Measurements from ENCODE around the gene NLRP10. TPM values are rescaled to one million over a fixed set of nuclear protein-coding genes. Genes with fewer than 3 reads are reported as not detected.

NLRP10 gene
- total RNA-seq, 1 donor from 2014 or later = not detected

GRCh38 chr11:7964261-7964660 lies 986 bp downstream of the NLRP10 start:
- no peak for TF ChIP-seq CTCF (IDR thresholded peaks at IDR 0.05; ENCODE audit: insufficient read depth, low read length, poor library complexity, severe bottlenecking)
- no peak for DNase-seq (ENCODE audit: low read depth)
- no peak overlapping the region for H3K4me3 ChIP-seq (ENCODE audit: low read depth, low read length)
- H3K36me3 ChIP-seq (ENCODE audit: control insufficient read depth, insufficient read depth, low read length) = no peaks in the 10 kb centered on the region
- no peaks in the 10 kb centered on the region for H3K27me3 ChIP-seq (ENCODE audit: control insufficient read depth, insufficient read depth, low read length)

- no peak for TF ChIP-seq CTCF (IDR thresholded peaks at IDR 0.05; ENCODE audit: insufficient read depth, low read length, poor library complexity, severe bottlenecking)
- H3K27me3 ChIP-seq (ENCODE audit: control insufficient read depth, insufficient read depth, low read length) = no peaks in the 10 kb centered on the region
- DNase-seq (ENCODE audit: low read depth) = no peak
- no peaks in the 10 kb centered on the region for H3K36me3 ChIP-seq (ENCODE audit: control insufficient read depth, insufficient read depth, low read length)
- H3K4me3 ChIP-seq (ENCODE audit: low read depth, low read length) = no peak overlapping the region
Observed at GRCh38 chr11:7955191-7955590, 10.1 kb downstream of the NLRP10 start.

DNA sequence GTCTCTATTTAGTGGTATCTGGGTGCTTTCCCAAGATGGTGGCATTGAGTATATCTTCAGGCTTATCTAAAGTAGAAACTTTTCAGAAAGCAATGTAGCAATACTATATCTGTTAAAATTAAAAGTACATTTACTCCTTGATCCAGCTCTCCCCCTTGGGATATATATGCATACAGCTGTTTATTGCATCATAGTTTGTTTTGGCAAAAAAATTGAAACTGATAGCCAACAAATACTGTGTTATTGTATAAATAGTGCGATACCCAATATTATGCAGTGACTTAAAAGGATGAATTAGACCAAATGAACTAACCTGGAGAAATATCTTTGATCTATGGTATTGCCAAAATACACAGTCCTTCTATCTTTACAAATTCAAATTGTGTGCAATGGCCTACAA lies 15.3 kb downstream of the NLRP10 start:
- Histone ChIP-seq H3K36me3 (ENCODE audit: control insufficient read depth, insufficient read depth, low read length) (no peaks in the 10 kb centered on the region), H3K4me3 (ENCODE audit: low read depth, low read length) (no peak overlapping the region), H3K27me3 (ENCODE audit: control insufficient read depth, insufficient read depth, low read length) (peaks cover 3% of the 10 kb centered on the region)
- TF ChIP-seq CTCF (IDR thresholded peaks at IDR 0.05; ENCODE audit: insufficient read depth, low read length, poor library complexity, severe bottlenecking) = no peak
- no peak for DNase-seq (ENCODE audit: low read depth)

DNA sequence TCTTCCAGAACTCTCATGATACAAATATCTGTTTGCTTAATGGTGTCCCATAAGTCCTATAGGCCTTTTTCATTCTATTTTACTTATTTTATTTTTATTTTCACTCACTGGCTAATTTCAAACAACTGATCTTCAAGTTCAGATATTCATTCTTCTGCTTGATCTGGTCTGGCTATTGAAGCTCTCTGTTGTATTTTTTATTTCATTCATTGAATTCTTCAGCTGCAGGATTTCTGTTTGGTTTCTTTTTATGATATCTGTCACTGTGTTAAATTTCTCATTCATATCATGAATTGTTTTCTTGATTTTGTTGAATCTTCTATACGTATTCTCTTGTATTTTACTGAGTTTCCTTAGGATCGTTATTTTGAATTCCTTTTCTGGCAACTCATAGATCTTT lies 21.1 kb downstream of the NLRP10 start:
- Histone ChIP-seq H3K36me3 (ENCODE audit: control insufficient read depth, insufficient read depth, low read length) (no peaks in the 10 kb centered on the region), H3K4me3 (ENCODE audit: low read depth, low read length) (no peak overlapping the region), H3K27me3 (ENCODE audit: control insufficient read depth, insufficient read depth, low read length) (peaks cover 3% of the 10 kb centered on the region)
- TF ChIP-seq CTCF (IDR thresholded peaks at IDR 0.05; ENCODE audit: insufficient read depth, low read length, poor library complexity, severe bottlenecking) = no peak
- DNase-seq (ENCODE audit: low read depth) = no peak

DNA sequence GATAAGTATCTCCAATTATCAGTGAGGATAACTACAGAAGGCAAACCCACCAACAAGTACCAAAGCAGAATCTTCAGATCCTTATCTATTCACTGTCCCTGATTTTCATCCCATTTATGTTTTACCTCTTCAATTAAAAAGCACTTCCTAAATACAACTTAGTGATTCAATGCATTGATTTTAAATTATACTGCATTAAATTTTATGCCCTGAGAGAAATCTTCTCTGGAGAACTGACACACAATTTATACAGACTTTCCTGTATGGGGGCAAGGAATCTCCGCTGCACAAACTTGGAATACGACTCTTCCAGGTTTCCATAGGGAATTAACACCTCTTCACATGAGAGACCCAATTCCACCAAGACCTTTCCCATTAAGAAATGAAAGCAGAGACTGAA lies 23.6 kb downstream of the NLRP10 start, which contains the start of gene OR10A3:
Gene OR10A3 (minus strand): TSS at position 101 of the 400 bp plus-strand sequence. CDS start 2,188 bp downstream, outside the sequence.
- no peak within 1 kb of the TSS for H3K4me3 ChIP-seq (ENCODE audit: low read depth, low read length)
- DNase-seq (ENCODE audit: low read depth) = no peak
- no peaks in the 10 kb centered on the region for H3K27me3 ChIP-seq (ENCODE audit: control insufficient read depth, insufficient read depth, low read length)
- no peak for TF ChIP-seq CTCF (IDR thresholded peaks at IDR 0.05; ENCODE audit: insufficient read depth, low read length, poor library complexity, severe bottlenecking)
- H3K36me3 ChIP-seq (ENCODE audit: control insufficient read depth, insufficient read depth, low read length) = no peaks in the 10 kb centered on the region

- no peak for DNase-seq (ENCODE audit: low read depth)
- TF ChIP-seq CTCF (IDR thresholded peaks at IDR 0.05; ENCODE audit: insufficient read depth, low read length, poor library complexity, severe bottlenecking) = no peak
- H3K36me3 ChIP-seq (ENCODE audit: control insufficient read depth, insufficient read depth, low read length) = no peaks in the 10 kb centered on the region
- no peak overlapping the region for H3K4me3 ChIP-seq (ENCODE audit: low read depth, low read length)
- no peaks in the 10 kb centered on the region for H3K27me3 ChIP-seq (ENCODE audit: control insufficient read depth, insufficient read depth, low read length)
Observed at GRCh38 chr11:7941146-7941545, 24.1 kb downstream of the NLRP10 start.
